SK-N-SH (cell line): ENCODE measurements around the gene FAM184A.

Experiments used
- EP300 ChIP-seq, 2 experiments: IDR thresholded peaks; 2 replicates each; pipeline versions ENCODE4 v1.4.0 to v1.6.1; 2012; ENCODE audit warnings: borderline replicate concordance in 1 of 2, low read depth in 1 of 2, low read length in 1 of 2
- FOXM1 ChIP-seq: IDR thresholded peaks from 2 replicates; pipeline ENCODE4 v1.4.0; 2012; ENCODE audit warnings: low read depth, mild to moderate bottlenecking
- MXI1 ChIP-seq: IDR thresholded peaks from 2 replicates; pipeline ENCODE4 v1.6.1; 2012; ENCODE audit warnings: mild to moderate bottlenecking, low read depth, low read length, improper control_type of control experiment
- POLR2AphosphoS5 ChIP-seq: IDR thresholded peaks from 2 replicates; pipeline ENCODE4 v1.6.1; 2012; ENCODE audit warnings: low read depth, low read length
- RFX5 ChIP-seq: IDR thresholded peaks from 2 replicates; pipeline ENCODE4 v1.6.1; 2012; ENCODE audit warnings: mild to moderate bottlenecking, improper control_type of control experiment, low read length
- SIN3A ChIP-seq: IDR thresholded peaks from 2 replicates; pipeline ENCODE4 v1.6.1; 2012; ENCODE audit warnings: low read depth, mild to moderate bottlenecking, low read length, moderate library complexity, borderline replicate concordance
- TAF1 ChIP-seq: IDR thresholded peaks from 2 replicates; pipeline ENCODE4 v1.6.1; 2012; ENCODE audit warnings: low read depth, mild to moderate bottlenecking, low read length, moderate library complexity, borderline replicate concordance
- TCF12 ChIP-seq: IDR thresholded peaks from 2 replicates; pipeline ENCODE4 v1.4.0; 2012
- TEAD4 ChIP-seq: IDR thresholded peaks from 2 replicates; pipeline ENCODE4 v1.4.0; 2012; ENCODE audit warnings: mild to moderate bottlenecking, borderline replicate concordance; ENCODE audit not compliant: insufficient read depth
- YY1 ChIP-seq: IDR thresholded peaks from 2 replicates; pipeline ENCODE4 v1.4.0; 2012; ENCODE audit warnings: low read depth, mild to moderate bottlenecking
- TF ChIP-seq, protein P1 (sequence below): fragments of 200-600 bp; sonication (generic); IDR thresholded peaks from 2 replicates; pipeline ENCODE4 v1.6.1; 2017; ENCODE audit warnings: antibody characterized with exemption, mild to moderate bottlenecking, moderate library complexity
- TF ChIP-seq, protein P2 (sequence below): IDR thresholded peaks from 2 replicates; pipeline ENCODE4 v1.4.0; 2012; ENCODE audit warnings: low read depth

DNA sequence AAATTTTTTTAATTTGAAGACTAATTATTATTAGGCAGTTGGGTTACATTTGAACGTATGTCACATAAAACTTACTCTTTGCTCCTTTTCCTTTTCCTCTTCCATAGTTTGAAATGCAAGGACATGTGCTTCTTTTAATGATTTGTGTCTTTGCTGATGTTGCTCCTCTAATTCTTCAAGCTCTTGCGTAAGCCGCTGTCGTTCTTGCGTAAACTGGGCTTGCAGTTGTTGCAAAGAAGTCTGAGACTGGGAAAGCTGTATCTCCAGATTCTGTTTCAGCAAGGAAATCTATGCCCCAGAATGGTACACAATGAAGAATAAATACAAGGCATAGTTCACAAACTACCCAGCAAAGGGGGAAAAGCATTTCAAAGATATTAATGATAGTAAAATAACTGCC is 98.4 kb downstream of the FAM184A start:
- TF ChIP-seq, protein P1, sequence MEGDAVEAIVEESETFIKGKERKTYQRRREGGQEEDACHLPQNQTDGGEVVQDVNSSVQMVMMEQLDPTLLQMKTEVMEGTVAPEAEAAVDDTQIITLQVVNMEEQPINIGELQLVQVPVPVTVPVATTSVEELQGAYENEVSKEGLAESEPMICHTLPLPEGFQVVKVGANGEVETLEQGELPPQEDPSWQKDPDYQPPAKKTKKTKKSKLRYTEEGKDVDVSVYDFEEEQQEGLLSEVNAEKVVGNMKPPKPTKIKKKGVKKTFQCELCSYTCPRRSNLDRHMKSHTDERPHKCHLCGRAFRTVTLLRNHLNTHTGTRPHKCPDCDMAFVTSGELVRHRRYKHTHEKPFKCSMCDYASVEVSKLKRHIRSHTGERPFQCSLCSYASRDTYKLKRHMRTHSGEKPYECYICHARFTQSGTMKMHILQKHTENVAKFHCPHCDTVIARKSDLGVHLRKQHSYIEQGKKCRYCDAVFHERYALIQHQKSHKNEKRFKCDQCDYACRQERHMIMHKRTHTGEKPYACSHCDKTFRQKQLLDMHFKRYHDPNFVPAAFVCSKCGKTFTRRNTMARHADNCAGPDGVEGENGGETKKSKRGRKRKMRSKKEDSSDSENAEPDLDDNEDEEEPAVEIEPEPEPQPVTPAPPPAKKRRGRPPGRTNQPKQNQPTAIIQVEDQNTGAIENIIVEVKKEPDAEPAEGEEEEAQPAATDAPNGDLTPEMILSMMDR = no peak
- TF ChIP-seq FOXM1 (no peak), TEAD4 (no peak), SIN3A (no peak), TCF12 (no peak), TAF1 (no peak), MXI1 (no peak), RFX5 (no peak), YY1 (no peak), EP300 (IDR thresholded peaks at IDR 0.05; ENCODE audit: borderline replicate concordance in 1 of 2, low read depth in 1 of 2, low read length in 1 of 2) (no peak), POLR2AphosphoS5 (no peak)
- TF ChIP-seq, protein P2, sequence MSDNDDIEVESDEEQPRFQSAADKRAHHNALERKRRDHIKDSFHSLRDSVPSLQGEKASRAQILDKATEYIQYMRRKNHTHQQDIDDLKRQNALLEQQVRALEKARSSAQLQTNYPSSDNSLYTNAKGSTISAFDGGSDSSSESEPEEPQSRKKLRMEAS = no peak
